ENCODE measurements around the gene ARHGEF28. TPM values are rescaled to one million over a fixed set of nuclear protein-coding genes. Genes with fewer than 3 reads are reported as not detected.

ARHGEF28 gene
- total RNA-seq, 1 donor, result 26.2 TPM

- DNase-seq (ENCODE audit: low read depth), result no peak
- TF ChIP-seq, protein P1, sequence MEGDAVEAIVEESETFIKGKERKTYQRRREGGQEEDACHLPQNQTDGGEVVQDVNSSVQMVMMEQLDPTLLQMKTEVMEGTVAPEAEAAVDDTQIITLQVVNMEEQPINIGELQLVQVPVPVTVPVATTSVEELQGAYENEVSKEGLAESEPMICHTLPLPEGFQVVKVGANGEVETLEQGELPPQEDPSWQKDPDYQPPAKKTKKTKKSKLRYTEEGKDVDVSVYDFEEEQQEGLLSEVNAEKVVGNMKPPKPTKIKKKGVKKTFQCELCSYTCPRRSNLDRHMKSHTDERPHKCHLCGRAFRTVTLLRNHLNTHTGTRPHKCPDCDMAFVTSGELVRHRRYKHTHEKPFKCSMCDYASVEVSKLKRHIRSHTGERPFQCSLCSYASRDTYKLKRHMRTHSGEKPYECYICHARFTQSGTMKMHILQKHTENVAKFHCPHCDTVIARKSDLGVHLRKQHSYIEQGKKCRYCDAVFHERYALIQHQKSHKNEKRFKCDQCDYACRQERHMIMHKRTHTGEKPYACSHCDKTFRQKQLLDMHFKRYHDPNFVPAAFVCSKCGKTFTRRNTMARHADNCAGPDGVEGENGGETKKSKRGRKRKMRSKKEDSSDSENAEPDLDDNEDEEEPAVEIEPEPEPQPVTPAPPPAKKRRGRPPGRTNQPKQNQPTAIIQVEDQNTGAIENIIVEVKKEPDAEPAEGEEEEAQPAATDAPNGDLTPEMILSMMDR (IDR thresholded peaks at IDR 0.05; ENCODE audit: insufficient read depth, low read length), result no peak
- H3K4me3 ChIP-seq (ENCODE audit: low read depth, low read length), result no peak overlapping the region
Measured at GRCh38 chr5:73899916-73900315, 273.9 kb downstream of the ARHGEF28 start.

DNA sequence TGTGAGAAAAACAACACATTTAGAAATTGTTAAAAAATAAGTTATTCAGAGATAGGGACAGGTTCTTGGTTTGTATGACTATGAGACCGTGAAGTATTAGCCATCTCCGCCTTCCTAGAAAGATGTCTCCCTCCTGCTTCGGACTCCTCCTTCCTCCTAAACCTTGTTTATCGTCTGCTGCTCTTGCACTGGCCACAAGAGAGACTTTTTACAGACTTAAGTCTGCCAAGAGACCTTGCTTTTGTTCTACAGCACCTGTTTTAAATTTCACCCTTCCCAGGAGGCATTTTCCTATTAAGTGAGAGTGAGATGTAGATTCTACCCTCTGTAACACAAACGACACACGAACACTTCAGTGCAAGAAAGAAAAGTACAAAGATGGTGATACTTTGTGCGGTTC, 274.6 kb downstream of the ARHGEF28 start:
- no peak overlapping the region for H3K4me3 ChIP-seq (ENCODE audit: low read depth, low read length)
- no peak for DNase-seq (ENCODE audit: low read depth)
- TF ChIP-seq, protein P1 (IDR thresholded peaks at IDR 0.05; ENCODE audit: insufficient read depth, low read length), result no peak

DNA sequence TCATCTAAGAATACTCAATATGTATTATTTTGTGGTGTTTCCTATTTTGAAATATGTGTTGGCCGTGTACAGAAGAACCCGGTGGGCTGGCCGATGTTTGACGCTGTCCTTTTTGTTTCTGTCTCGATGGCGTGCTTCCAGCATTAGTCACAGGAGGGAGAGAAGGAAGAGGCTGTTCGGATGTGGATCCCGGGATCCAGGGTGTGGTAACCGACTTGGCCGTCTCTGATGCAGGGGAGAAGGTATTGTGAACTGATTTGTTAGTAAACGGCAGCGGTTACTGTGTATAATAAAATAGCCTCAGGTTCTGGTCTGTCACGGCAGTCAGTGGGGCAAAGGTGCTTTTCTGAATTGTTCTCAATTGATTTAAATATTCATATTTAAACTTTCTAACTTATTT, 275.0 kb downstream of the ARHGEF28 start:
- DNase-seq (ENCODE audit: low read depth), result no peak
- TF ChIP-seq, protein P1 (IDR thresholded peaks at IDR 0.05; ENCODE audit: insufficient read depth, low read length), result no peak
- no peak overlapping the region for H3K4me3 ChIP-seq (ENCODE audit: low read depth, low read length)

GRCh38 chr5:73901455-73901854, 275.5 kb downstream of the ARHGEF28 start:
- TF ChIP-seq, protein P1 (IDR thresholded peaks at IDR 0.05; ENCODE audit: insufficient read depth, low read length), result peak; percentile 12
- no peak for DNase-seq (ENCODE audit: low read depth)
- no peak overlapping the region for H3K4me3 ChIP-seq (ENCODE audit: low read depth, low read length)

DNA sequence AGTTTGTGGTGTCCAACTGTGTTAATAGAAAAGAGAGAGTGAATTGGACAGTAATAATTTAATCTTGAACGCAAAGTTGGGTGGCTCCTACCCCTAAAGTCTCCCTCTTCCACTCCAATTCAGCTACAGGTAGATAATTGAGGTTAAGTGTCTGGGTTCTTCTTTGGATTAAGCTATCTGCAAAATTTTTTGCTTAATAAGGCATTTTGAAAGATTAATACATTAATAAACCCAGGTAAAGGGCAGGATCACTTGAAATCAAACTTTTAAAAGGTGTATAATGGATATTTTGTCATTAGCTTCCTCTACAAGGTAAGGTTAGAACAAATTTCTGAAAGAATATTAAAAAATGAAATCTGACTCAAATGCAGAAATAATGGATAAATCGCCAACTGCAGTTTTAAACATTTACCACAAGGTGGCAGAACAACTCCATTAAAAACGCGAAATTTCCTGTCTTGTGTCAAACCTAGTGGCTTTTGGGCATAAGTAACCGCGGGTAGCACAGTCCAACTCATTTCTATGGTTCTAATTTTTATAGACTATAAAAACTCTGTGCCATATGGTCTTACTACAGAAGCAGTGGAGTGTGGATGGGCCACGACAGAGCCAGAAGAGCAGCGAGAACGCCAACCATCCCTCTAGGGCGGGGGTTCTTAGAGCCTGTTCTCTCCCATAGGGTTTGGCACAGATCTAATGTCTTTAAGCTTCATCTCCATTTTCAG, 276.5 kb downstream of the ARHGEF28 start:
- TF ChIP-seq, protein P1 (IDR thresholded peaks at IDR 0.05; ENCODE audit: insufficient read depth, low read length), result peak; percentile 57
- peak; percentile 85 for DNase-seq (ENCODE audit: low read depth)
- H3K4me3 ChIP-seq (ENCODE audit: low read depth, low read length), result no peak overlapping the region

DNA sequence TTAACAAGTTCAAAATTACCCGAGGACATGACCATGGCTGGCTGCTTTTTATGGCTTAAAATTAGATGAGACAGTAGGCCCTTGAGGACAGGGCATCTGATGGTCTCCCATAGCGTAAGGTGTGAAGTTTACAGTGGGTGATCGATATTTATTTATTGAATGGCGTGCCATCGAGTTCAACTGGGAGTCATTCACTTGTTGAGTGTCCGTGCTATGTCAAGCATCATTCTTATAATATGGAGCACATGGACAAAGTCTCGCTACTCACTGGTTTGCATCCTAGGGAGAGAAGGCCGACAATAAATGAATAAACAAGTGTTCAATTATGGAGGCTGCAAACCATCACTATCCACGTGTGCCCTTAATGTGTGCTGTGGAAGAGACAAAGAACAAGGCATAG, 277.2 kb downstream of the ARHGEF28 start:
- DNase-seq (ENCODE audit: low read depth), result no peak
- TF ChIP-seq, protein P1 (IDR thresholded peaks at IDR 0.05; ENCODE audit: insufficient read depth, low read length), result no peak
- no peak overlapping the region for H3K4me3 ChIP-seq (ENCODE audit: low read depth, low read length)

DNA sequence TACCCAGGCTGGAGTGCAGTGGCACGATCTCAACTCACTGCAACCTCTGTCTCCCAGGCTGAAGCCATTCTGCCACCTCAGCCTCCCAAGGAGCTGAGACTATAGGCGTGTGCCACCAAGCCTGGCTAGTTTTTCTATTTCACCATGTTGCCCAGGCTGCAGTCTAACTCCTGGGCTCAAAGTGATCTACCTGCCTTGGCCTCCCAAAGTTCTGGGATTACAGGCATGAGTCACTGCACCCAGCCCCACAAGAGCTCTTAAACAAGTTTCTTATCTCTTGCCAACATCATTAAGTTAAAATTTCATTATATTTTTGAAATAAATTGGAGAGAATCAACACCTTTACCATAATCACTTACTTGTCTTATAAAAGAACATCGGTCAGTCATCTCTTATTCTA, 280.3 kb downstream of the ARHGEF28 start:
- no peak overlapping the region for H3K4me3 ChIP-seq (ENCODE audit: low read depth, low read length)
- DNase-seq (ENCODE audit: low read depth), result no peak
- TF ChIP-seq, protein P1 (IDR thresholded peaks at IDR 0.05; ENCODE audit: insufficient read depth, low read length), result no peak
